Measurements from ENCODE around the gene DYRK1B.

DNA sequence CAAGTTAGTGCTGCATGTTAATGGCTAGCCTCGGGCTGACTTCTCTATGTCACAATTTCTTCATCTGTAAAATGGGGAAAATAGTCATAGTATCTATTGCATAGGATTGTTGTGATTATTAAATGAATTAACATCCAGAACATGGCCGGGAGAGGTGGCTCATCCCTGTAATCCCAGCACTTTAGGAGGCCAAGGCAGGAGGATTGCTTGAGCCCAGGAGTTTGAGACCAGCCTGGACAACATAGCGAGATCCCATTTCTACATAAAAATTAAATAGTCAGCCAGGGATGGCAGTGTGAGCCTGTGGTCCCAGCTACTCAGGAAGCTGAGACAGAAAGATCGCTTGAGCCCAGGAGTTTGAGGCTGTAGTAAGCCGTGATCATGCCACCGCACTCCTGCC is 34.0 kb upstream of the DYRK1B start:
- TF ChIP-seq POLR2A (IDR thresholded peaks at IDR 0.05; ENCODE audit: low read depth) = no peak
- TF ChIP-seq, protein P1, sequence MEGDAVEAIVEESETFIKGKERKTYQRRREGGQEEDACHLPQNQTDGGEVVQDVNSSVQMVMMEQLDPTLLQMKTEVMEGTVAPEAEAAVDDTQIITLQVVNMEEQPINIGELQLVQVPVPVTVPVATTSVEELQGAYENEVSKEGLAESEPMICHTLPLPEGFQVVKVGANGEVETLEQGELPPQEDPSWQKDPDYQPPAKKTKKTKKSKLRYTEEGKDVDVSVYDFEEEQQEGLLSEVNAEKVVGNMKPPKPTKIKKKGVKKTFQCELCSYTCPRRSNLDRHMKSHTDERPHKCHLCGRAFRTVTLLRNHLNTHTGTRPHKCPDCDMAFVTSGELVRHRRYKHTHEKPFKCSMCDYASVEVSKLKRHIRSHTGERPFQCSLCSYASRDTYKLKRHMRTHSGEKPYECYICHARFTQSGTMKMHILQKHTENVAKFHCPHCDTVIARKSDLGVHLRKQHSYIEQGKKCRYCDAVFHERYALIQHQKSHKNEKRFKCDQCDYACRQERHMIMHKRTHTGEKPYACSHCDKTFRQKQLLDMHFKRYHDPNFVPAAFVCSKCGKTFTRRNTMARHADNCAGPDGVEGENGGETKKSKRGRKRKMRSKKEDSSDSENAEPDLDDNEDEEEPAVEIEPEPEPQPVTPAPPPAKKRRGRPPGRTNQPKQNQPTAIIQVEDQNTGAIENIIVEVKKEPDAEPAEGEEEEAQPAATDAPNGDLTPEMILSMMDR (IDR thresholded peaks at IDR 0.05) = no peak
- TF ChIP-seq EP300 (IDR thresholded peaks at IDR 0.05) = no peak
